Measurements from ENCODE around the gene KLK15.
A peak's percentile ranks its signal among the peaks of the same experiment; 100 is the strongest.

The KLK15 gene

DNA sequence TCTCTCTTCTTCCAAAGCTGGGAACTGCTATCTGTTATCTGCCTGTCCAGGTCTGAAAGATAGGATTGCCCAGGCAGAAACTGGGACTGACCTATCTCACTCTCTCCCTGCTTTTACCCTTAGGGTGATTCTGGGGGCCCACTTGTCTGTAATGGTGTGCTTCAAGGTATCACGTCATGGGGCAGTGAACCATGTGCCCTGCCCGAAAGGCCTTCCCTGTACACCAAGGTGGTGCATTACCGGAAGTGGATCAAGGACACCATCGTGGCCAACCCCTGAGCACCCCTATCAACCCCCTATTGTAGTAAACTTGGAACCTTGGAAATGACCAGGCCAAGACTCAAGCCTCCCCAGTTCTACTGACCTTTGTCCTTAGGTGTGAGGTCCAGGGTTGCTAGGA lies 26.5 kb upstream of the KLK15 start:
- Mint-ChIP-seq H3K27ac (no peak overlapping the region), H3K9me3 (no peaks in the 10 kb centered on the region), H3K4me3 (no peak overlapping the region), H3K36me3 (ENCODE audit: low read depth) (no peaks in the 10 kb centered on the region), H3K4me1 (ENCODE audit: low read depth) (no peaks in the 10 kb centered on the region), H3K27me3 (ENCODE audit: low read depth) (peaks cover 18% of the 10 kb centered on the region)
- DNase-seq (ENCODE audit: low spot score), result no peak

- Mint-ChIP-seq H3K27ac (no peak overlapping the region), H3K36me3 (ENCODE audit: low read depth) (no peaks in the 10 kb centered on the region), H3K4me1 (ENCODE audit: low read depth) (no peaks in the 10 kb centered on the region), H3K27me3 (ENCODE audit: low read depth) (peaks cover 17% of the 10 kb centered on the region), H3K4me3 (no peak overlapping the region), H3K9me3 (no peaks in the 10 kb centered on the region)
- DNase-seq (ENCODE audit: low spot score), result no peak
Observed at GRCh38 chr19:50858886-50859285, 25.5 kb upstream of the KLK15 start.

- Mint-ChIP-seq H3K9me3 (no peaks in the 10 kb centered on the region), H3K4me3 (no peak overlapping the region), H3K27me3 (ENCODE audit: low read depth) (peaks cover 17% of the 10 kb centered on the region), H3K36me3 (ENCODE audit: low read depth) (no peaks in the 10 kb centered on the region), H3K4me1 (ENCODE audit: low read depth) (no peaks in the 10 kb centered on the region), H3K27ac (no peak overlapping the region)
- no peak for DNase-seq (ENCODE audit: low spot score)
Observed at GRCh38 chr19:50857366-50857765, 24.0 kb upstream of the KLK15 start.

- Mint-ChIP-seq H3K27me3 (ENCODE audit: low read depth) (peaks cover 15% of the 10 kb centered on the region), H3K27ac (no peak within 1 kb of the TSS), H3K4me3 (no peak within 1 kb of the TSS)
Observed at GRCh38 chr19:50854636-50855410, 21.4 kb upstream of the KLK15 start, which contains the start of gene KLK3. TSS of gene KLK3 (plus strand) at chr19:50854915. CDS start at chr19:50854956, 41 bp downstream.

GRCh38 chr19:50851620-50852019 lies 18.2 kb upstream of the KLK15 start:
- H3K9me3 Mint-ChIP-seq, result no peaks in the 10 kb centered on the region
- DNase-seq (ENCODE audit: low spot score), result no peak
- no peaks in the 10 kb centered on the region for H3K4me1 Mint-ChIP-seq (ENCODE audit: low read depth)
- H3K27me3 Mint-ChIP-seq (ENCODE audit: low read depth), result peaks cover 8% of the 10 kb centered on the region
- H3K27ac Mint-ChIP-seq, result no peak overlapping the region
- no peak overlapping the region for H3K4me3 Mint-ChIP-seq
- no peaks in the 10 kb centered on the region for H3K36me3 Mint-ChIP-seq (ENCODE audit: low read depth)

More at GRCh38 chr19:50854636-50855410, 21.4 kb upstream of the KLK15 start, which contains the start of gene KLK3:
- DNase-seq (ENCODE audit: low spot score), result no peak
- H3K36me3 Mint-ChIP-seq (ENCODE audit: low read depth), result no peaks in the 10 kb centered on the region
- no peaks in the 10 kb centered on the region for H3K9me3 Mint-ChIP-seq
- H3K4me1 Mint-ChIP-seq (ENCODE audit: low read depth), result no peaks in the 10 kb centered on the region

- H3K4me1 Mint-ChIP-seq (ENCODE audit: low read depth), result no peaks in the 10 kb centered on the region
- H3K27me3 Mint-ChIP-seq (ENCODE audit: low read depth), result peaks cover 6% of the 10 kb centered on the region
- no peak overlapping the region for H3K4me3 Mint-ChIP-seq
- no peaks in the 10 kb centered on the region for H3K9me3 Mint-ChIP-seq
- no peak overlapping the region for H3K27ac Mint-ChIP-seq
- no peaks in the 10 kb centered on the region for H3K36me3 Mint-ChIP-seq (ENCODE audit: low read depth)
- DNase-seq (ENCODE audit: low spot score), result no peak
Observed at GRCh38 chr19:50850738-50851137, 17.4 kb upstream of the KLK15 start.

DNA sequence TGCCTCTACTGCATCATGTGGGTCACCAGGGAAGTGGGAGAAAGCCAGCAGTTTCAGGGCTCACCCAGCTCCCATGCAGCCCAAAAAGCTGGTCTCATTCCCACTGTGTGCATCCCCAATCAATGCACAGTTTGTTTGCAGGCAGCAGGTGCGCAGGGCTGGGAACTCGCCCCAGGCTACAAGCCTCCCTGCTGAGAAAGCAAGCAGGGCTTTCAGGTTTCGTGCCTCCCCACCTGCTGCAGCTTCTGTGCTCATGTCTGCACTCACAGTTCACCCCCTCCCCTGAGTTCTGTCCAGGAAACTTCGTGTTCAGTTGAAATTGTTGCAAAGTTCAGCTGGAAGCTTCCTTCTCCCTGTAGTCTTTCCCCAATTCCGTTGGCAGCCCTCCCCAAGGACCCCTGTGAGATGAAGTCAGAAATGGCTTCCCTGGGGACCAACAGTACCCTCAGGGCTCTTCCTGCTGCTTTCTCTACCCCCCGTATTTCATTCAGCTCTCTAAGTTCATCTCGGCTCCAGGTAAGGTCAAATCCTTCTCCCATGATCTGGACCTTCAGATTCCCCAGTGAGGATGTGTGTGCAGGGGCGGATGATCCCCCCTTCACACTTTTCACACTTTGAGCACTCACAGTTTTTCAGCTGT lies 11.0 kb upstream of the KLK15 start:
- H3K4me1 Mint-ChIP-seq (ENCODE audit: low read depth), result no peaks in the 10 kb centered on the region
- no peak for DNase-seq (ENCODE audit: low spot score)
- peaks cover 3% of the 10 kb centered on the region for H3K9me3 Mint-ChIP-seq
- H3K27me3 Mint-ChIP-seq (ENCODE audit: low read depth), result peaks cover 4% of the 10 kb centered on the region
- H3K36me3 Mint-ChIP-seq (ENCODE audit: low read depth), result no peaks in the 10 kb centered on the region
- no peak overlapping the region for H3K27ac Mint-ChIP-seq
- H3K4me3 Mint-ChIP-seq, result no peak overlapping the region

DNA sequence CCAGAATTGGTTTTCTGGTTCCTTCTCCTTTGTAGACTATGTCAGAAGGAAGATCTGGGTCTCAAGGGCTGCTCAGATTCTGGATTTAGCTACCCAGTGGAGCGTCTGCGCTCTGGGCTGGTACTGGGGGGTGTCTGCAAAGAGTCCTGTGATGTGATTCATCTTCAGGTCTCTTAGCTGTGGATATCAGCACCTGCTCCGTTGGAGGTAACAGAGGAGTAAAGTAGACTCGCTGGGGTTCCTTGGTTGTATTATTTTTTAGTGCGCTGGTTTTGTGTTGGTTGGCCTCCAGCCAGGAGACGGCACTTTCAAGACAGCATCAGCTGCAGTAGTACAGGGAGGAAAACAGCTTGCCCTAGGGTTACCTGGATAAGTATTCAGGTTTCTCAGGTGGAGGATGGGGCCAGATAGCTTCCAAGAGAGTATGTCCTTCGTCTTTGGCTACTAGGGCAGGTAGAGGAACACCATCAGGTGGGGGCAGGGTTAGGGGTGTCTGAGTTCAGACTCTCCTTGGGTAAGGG lies 10.4 kb upstream of the KLK15 start:
- Mint-ChIP-seq H3K36me3 (ENCODE audit: low read depth) (no peaks in the 10 kb centered on the region), H3K27me3 (ENCODE audit: low read depth) (peaks cover 4% of the 10 kb centered on the region), H3K27ac (no peak overlapping the region), H3K4me3 (no peak overlapping the region), H3K4me1 (ENCODE audit: low read depth) (no peaks in the 10 kb centered on the region), H3K9me3 (peaks cover 3% of the 10 kb centered on the region)
- no peak for DNase-seq (ENCODE audit: low spot score)

DNA sequence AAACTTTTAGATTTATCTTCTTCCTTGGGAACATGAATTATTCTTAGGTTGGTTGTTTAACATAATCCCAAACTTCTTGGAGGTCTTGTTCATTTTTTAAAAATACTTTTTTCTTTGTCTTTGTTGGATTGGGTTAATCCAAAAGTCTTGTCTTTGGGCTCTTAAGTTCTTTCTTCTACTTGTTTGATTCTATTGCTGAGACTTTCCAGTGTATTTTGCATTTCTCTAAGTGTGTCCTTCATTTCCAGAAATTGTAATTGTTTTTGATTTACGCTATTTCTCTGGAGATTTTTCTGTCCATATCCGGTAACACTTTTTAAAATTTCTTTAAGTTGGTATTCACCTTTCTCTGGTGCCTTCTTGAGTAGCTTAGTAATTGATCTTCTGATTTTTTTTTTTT lies 9.8 kb upstream of the KLK15 start:
- Mint-ChIP-seq H3K27ac (no peak overlapping the region), H3K36me3 (ENCODE audit: low read depth) (no peaks in the 10 kb centered on the region), H3K27me3 (ENCODE audit: low read depth) (peaks cover 6% of the 10 kb centered on the region), H3K4me1 (ENCODE audit: low read depth) (peaks cover 2% of the 10 kb centered on the region), H3K9me3 (peaks cover 3% of the 10 kb centered on the region), H3K4me3 (no peak overlapping the region)
- DNase-seq (ENCODE audit: low spot score), result no peak

GRCh38 chr19:50842130-50842529 lies 8.8 kb upstream of the KLK15 start:
- Mint-ChIP-seq H3K4me3 (no peak overlapping the region), H3K27ac (no peak overlapping the region), H3K4me1 (ENCODE audit: low read depth) (peaks cover 4% of the 10 kb centered on the region), H3K27me3 (ENCODE audit: low read depth) (peaks cover 13% of the 10 kb centered on the region), H3K9me3 (peaks cover 3% of the 10 kb centered on the region), H3K36me3 (ENCODE audit: low read depth) (no peaks in the 10 kb centered on the region)
- no peak for DNase-seq (ENCODE audit: low spot score)

- H3K4me3 Mint-ChIP-seq, result no peak overlapping the region
- peaks cover 24% of the 10 kb centered on the region for H3K27me3 Mint-ChIP-seq (ENCODE audit: low read depth)
- no peak for DNase-seq (ENCODE audit: low spot score)
- H3K4me1 Mint-ChIP-seq (ENCODE audit: low read depth), result peaks cover 14% of the 10 kb centered on the region
- no peaks in the 10 kb centered on the region for H3K36me3 Mint-ChIP-seq (ENCODE audit: low read depth)
- H3K9me3 Mint-ChIP-seq, result peaks cover 3% of the 10 kb centered on the region
- no peak overlapping the region for H3K27ac Mint-ChIP-seq
Observed at GRCh38 chr19:50839712-50840655, 6.6 kb upstream of the KLK15 start.

- H3K4me1 Mint-ChIP-seq (ENCODE audit: low read depth), result peaks cover 14% of the 10 kb centered on the region
- H3K36me3 Mint-ChIP-seq (ENCODE audit: low read depth), result no peaks in the 10 kb centered on the region
- peaks cover 1% of the 10 kb centered on the region for H3K9me3 Mint-ChIP-seq
- no peak for DNase-seq (ENCODE audit: low spot score)
- peaks cover 22% of the 10 kb centered on the region for H3K27me3 Mint-ChIP-seq (ENCODE audit: low read depth)
- H3K27ac Mint-ChIP-seq, result no peak overlapping the region
- H3K4me3 Mint-ChIP-seq, result no peak overlapping the region
Observed at GRCh38 chr19:50838239-50838638, 4.9 kb upstream of the KLK15 start.

GRCh38 chr19:50837300-50837699 lies 3.9 kb upstream of the KLK15 start:
- no peaks in the 10 kb centered on the region for H3K9me3 Mint-ChIP-seq
- peaks cover 26% of the 10 kb centered on the region for H3K27me3 Mint-ChIP-seq (ENCODE audit: low read depth)
- no peak overlapping the region for H3K27ac Mint-ChIP-seq
- no peaks in the 10 kb centered on the region for H3K36me3 Mint-ChIP-seq (ENCODE audit: low read depth)
- H3K4me1 Mint-ChIP-seq (ENCODE audit: low read depth), result peaks cover 14% of the 10 kb centered on the region
- H3K4me3 Mint-ChIP-seq, result peak overlapping the region; percentile 61
- no peak for DNase-seq (ENCODE audit: low spot score)

All from T-helper 2 cell treated with Interferon-gamma antibody and Interleukin-4, amounts not matched to agents 5 μg/mL and 100 μg/mL, for 36 hours (primary cell).